Keratinocyte (primary cell): Measurements from ENCODE around the gene DACT2. TPM values are rescaled to one million over a fixed set of nuclear protein-coding genes. Genes with fewer than 3 reads are reported as not detected.
"Not testable (repeated sequence)": the region's sequence is repeated elsewhere in the genome, so short reads cannot be mapped to it uniquely, and the experiment has no call there.

Experiments
- DNase-seq: peaks from one replicate; pipeline ENCODE4 v3.0.0-alpha.2; 2011; ENCODE audit warnings: low read depth, missing footprints, low spot score
- FAIRE-seq: peaks from 2 replicates; lab custom pipeline; 2011; peaks lifted over from hg19 to GRCh38; lab: Jason Lieb, UNC
- H2AFZ ChIP-seq: 2 replicates; pipeline ENCODE4 v1.6.0; 2012; ENCODE audit warnings: low read length, control low read depth, inconsistent platforms; ENCODE audit not compliant: control insufficient read depth
- H3K27ac ChIP-seq: 2 replicates; pipeline ENCODE4 v1.5.1; 2011; ENCODE audit warnings: low read length; ENCODE audit not compliant: control insufficient read depth, insufficient read depth
- H3K27me3 ChIP-seq: 3 replicates; pipeline ENCODE4 v1.6.0; 2011; ENCODE audit warnings: low read length; ENCODE audit not compliant: control insufficient read depth, insufficient read depth; ENCODE audit errors: extremely low read depth
- H3K36me3 ChIP-seq, 2 experiments: 2 replicates in 1 of 2; 3 replicates in 1 of 2; pipeline ENCODE4 v1.5.1; 2011; ENCODE audit warnings: low read length in 2 of 2, mild to moderate bottlenecking in 1 of 2; ENCODE audit not compliant: control insufficient read depth in 2 of 2, insufficient read depth in 2 of 2; ENCODE audit errors: extremely low read depth in 1 of 2
- H3K4me1 ChIP-seq: 3 replicates; pipeline ENCODE4 v1.5.1; 2011; ENCODE audit warnings: low read length; ENCODE audit not compliant: control insufficient read depth, insufficient read depth; ENCODE audit errors: extremely low read depth
- H3K4me2 ChIP-seq: 3 replicates; pipeline ENCODE4 v1.6.0; 2011; ENCODE audit warnings: low read depth, low read length; ENCODE audit not compliant: control insufficient read depth, insufficient read depth; ENCODE audit errors: extremely low read depth
- H3K4me3 ChIP-seq, 3 experiments: fragments of 200-600 bp in 1 of 3; sonication (generic) in 1 of 3; 2 replicates in 2 of 3; 3 replicates in 1 of 3; pipeline ENCODE4 v1.5.1; 2011 to 2016; ENCODE audit warnings: low read length in 3 of 3, mild to moderate bottlenecking in 3 of 3, control low read depth in 2 of 3, inconsistent platforms in 1 of 3, low read depth in 1 of 3, mixed read lengths in 1 of 3, mixed run types in 1 of 3, moderate library complexity in 1 of 3; ENCODE audit not compliant: control insufficient read depth in 2 of 3, insufficient read depth in 2 of 3; ENCODE audit errors: extremely low read depth in 1 of 3
- H3K79me2 ChIP-seq: 2 replicates; pipeline ENCODE4 v1.6.0; 2012; ENCODE audit warnings: low read length; ENCODE audit not compliant: control insufficient read depth, insufficient read depth
- H3K9ac ChIP-seq: 3 replicates; pipeline ENCODE4 v1.6.0; 2011; ENCODE audit warnings: low read length; ENCODE audit not compliant: control insufficient read depth, insufficient read depth; ENCODE audit errors: extremely low read depth
- H3K9me1 ChIP-seq: 3 replicates; pipeline ENCODE4 v1.6.0; 2011; ENCODE audit warnings: low read length; ENCODE audit not compliant: control insufficient read depth, insufficient read depth; ENCODE audit errors: extremely low read depth
- H3K9me3 ChIP-seq: 2 replicates; pipeline ENCODE4 v1.5.1; 2012; ENCODE audit warnings: low read depth, low read length; ENCODE audit not compliant: control insufficient read depth
- H4K20me1 ChIP-seq: 3 replicates; pipeline ENCODE4 v1.6.0; 2011; ENCODE audit warnings: low read length; ENCODE audit not compliant: control insufficient read depth, insufficient read depth; ENCODE audit errors: extremely low read depth
- EZH2 ChIP-seq: IDR thresholded peaks from one replicate; pipeline ENCODE4 v1.6.1; 2012; ENCODE audit warnings: inconsistent platforms, mild to moderate bottlenecking, low read length, moderate library complexity
- dilution Hi-C: fragments of 300-500 bp; cut with MboI; formaldehyde crosslinking; loops from one replicate; pipeline ENCODE4 v1.7.0; 2020; ENCODE audit warnings: low sequenced_read_pairs; ENCODE audit not compliant: extremely low pct_ligation_motif_present
- polyA plus RNA-seq, 5 experiments: library from polyadenylated mRNA; depleted of rRNA in 3 of 5; stranded (reverse) in 3 of 5; stranded (forward) in 1 of 5; unstranded in 1 of 5; fragments of >200 nt; gene quantifications; 1 replicate in 1 of 5; 2 replicates in 3 of 5; 3 replicates in 1 of 5; pipeline versions ENCODE4 v1.2.1 to v1.2.3, GENCODE V29; 2011 to 2012; ENCODE audit warnings: missing spikeins in 2 of 5, low read depth in 1 of 5, low replicate concordance in 1 of 5
- TF ChIP-seq, protein P1 (sequence below), 3 experiments: IDR thresholded peaks in 1 of 3; conservative IDR thresholded peaks in 1 of 3; optimal IDR thresholded peaks in 1 of 3; 2 replicates in 2 of 3; 3 replicates in 1 of 3; pipeline versions ENCODE3 to v1.5.1; 2011; ENCODE audit warnings: low read length in 3 of 3, mild to moderate bottlenecking in 3 of 3, moderate library complexity in 2 of 3, control low read depth in 1 of 3, inconsistent platforms in 1 of 3; ENCODE audit not compliant: insufficient read depth in 2 of 3; ENCODE audit errors: extremely low read depth in 1 of 3

DACT2 gene
- polyA plus RNA-seq, 1 donor (not counting 4 experiments of a cell fraction or from before 2014, with no cell fraction given): 0.09 TPM

DNA sequence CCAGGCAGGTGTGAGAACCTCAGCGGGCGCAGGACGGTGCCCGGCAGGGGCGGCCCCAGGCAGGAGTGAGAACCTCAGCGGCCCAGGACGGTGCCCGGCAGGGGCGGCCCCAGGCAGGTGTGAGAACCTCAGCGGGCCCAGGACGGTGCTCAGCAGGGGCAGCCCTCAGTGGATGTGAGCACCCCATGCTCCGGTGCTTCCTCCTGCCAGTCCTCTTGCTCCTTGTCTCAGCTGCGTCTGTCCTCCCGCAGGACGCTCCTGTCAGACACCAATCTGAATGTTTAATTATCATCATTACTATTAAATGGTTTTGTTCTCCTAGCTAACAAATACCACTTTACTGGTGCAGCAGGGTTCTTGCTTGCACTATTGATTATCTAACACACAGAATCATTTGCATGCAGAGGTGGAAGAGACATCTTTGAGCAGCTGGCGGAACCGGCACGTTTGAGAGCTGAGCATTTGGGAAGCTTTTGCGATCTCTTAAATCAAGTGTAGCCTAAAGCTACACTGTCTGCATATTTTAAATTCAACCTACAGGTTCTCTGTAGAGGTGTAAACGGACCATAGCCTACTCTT is 39.4 kb upstream of the DACT2 start:
- Histone ChIP-seq H3K9me3 (no peaks in the 10 kb centered on the region), H3K4me1 (no peaks in the 10 kb centered on the region), H3K36me3 (no peaks in the 10 kb centered on the region), H4K20me1 (no peaks in the 10 kb centered on the region), H3K9ac (no peak overlapping the region), H3K79me2 (no peaks in the 10 kb centered on the region), H3K27ac (no peak overlapping the region), H3K4me2 (no peak overlapping the region), H3K27me3 (no peaks in the 10 kb centered on the region), H3K9me1 (no peaks in the 10 kb centered on the region), H2AFZ (no peak overlapping the region), H3K4me3 (no peak overlapping the region)
- no peak for TF ChIP-seq EZH2
- TF ChIP-seq, protein P1, sequence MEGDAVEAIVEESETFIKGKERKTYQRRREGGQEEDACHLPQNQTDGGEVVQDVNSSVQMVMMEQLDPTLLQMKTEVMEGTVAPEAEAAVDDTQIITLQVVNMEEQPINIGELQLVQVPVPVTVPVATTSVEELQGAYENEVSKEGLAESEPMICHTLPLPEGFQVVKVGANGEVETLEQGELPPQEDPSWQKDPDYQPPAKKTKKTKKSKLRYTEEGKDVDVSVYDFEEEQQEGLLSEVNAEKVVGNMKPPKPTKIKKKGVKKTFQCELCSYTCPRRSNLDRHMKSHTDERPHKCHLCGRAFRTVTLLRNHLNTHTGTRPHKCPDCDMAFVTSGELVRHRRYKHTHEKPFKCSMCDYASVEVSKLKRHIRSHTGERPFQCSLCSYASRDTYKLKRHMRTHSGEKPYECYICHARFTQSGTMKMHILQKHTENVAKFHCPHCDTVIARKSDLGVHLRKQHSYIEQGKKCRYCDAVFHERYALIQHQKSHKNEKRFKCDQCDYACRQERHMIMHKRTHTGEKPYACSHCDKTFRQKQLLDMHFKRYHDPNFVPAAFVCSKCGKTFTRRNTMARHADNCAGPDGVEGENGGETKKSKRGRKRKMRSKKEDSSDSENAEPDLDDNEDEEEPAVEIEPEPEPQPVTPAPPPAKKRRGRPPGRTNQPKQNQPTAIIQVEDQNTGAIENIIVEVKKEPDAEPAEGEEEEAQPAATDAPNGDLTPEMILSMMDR (optimal IDR thresholded peaks at IDR 0.05 in 1 of 3, IDR thresholded peaks at IDR 0.05 in 1 of 3, conservative IDR thresholded peaks at IDR 0.05 in 1 of 3; ENCODE audit: extremely low read depth in 1 of 3, insufficient read depth in 2 of 3, low read length in 3 of 3): no peak
- dilution Hi-C loops: no loop called here
- FAIRE-seq: no peak
- no peak for DNase-seq

DNA sequence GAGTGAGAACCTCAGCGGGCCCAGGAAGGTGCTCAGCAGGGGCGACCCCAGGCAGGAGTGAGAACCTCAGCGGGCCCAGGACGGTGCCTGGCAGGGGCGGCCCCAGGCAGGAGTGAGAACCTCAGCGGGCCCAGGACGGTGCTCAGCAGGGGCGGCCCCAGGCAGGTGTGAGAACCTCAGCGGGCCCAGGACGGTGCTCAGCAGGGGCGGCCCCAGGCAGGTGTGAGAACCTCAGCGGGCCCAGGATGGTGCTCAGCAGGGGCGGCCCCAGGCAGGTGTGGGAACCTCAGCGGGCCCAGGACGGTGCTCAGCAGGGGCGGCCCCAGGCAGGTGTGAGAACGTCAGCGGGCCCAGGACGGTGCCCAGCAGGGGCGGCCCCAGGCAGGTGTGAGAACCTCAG is 37.3 kb upstream of the DACT2 start:
- FAIRE-seq, dilution Hi-C loops: not testable (repeated sequence)

More for the DNA sequence above, 37.3 kb upstream of the DACT2 start:
- not testable (repeated sequence) for H3K27ac ChIP-seq, H3K27me3 ChIP-seq, H2AFZ ChIP-seq, H3K4me1 ChIP-seq, H3K9me3 ChIP-seq, H3K4me3 ChIP-seq, H3K79me2 ChIP-seq, H3K9ac ChIP-seq, H3K36me3 ChIP-seq, DNase-seq, H3K4me2 ChIP-seq, H4K20me1 ChIP-seq, H3K9me1 ChIP-seq
